Measurements from ENCODE around the gene ANAPC2.

ANAPC2 gene

GRCh38 chr9:137162505-137163364, 25.6 kb downstream of the ANAPC2 start:
- DNase-seq (ENCODE audit: low read depth in 2 of 2), result no peak

- no peak for DNase-seq (ENCODE audit: low read depth in 2 of 2)
Measured at GRCh38 chr9:137161558-137162486, 26.5 kb downstream of the ANAPC2 start.

GRCh38 chr9:137160716-137161557, 27.4 kb downstream of the ANAPC2 start:
- no peak for DNase-seq (ENCODE audit: low read depth in 2 of 2)

GRCh38 chr9:137160054-137160425, 28.3 kb downstream of the ANAPC2 start:
- no peak for DNase-seq (ENCODE audit: low read depth in 2 of 2)

- no peak for DNase-seq (ENCODE audit: low read depth in 2 of 2)
Measured at GRCh38 chr9:137159105-137160053, 29.0 kb downstream of the ANAPC2 start.

- no peak for DNase-seq (ENCODE audit: low read depth in 2 of 2)
Measured at GRCh38 chr9:137158625-137159024, 29.7 kb downstream of the ANAPC2 start.

- DNase-seq (ENCODE audit: low read depth in 2 of 2), result no peak
Measured at GRCh38 chr9:137157618-137158415, 30.5 kb downstream of the ANAPC2 start.

- peak in 1 of 2 donors; percentile 47 for DNase-seq (ENCODE audit: low read depth in 2 of 2)
Measured at GRCh38 chr9:137156567-137157375, 31.6 kb downstream of the ANAPC2 start.

GRCh38 chr9:137152844-137153405, 35.4 kb downstream of the ANAPC2 start:
- no peak for DNase-seq (ENCODE audit: low read depth in 2 of 2)

- DNase-seq (ENCODE audit: low read depth in 2 of 2), result peak; percentile 47 to 64
Measured at GRCh38 chr9:137150617-137151457, 37.5 kb downstream of the ANAPC2 start.

- no peak for DNase-seq (ENCODE audit: low read depth in 2 of 2)
Measured at GRCh38 chr9:137149942-137150616, 38.3 kb downstream of the ANAPC2 start.

- DNase-seq (ENCODE audit: low read depth in 2 of 2), result no peak
Measured at GRCh38 chr9:137149363-137149762, 39.0 kb downstream of the ANAPC2 start.

- DNase-seq (ENCODE audit: low read depth in 2 of 2), result no peak
Measured at GRCh38 chr9:137148661-137149060, 39.7 kb downstream of the ANAPC2 start.

- DNase-seq (ENCODE audit: low read depth in 2 of 2), result no peak
Measured at GRCh38 chr9:137148242-137148641, 40.1 kb downstream of the ANAPC2 start.

- DNase-seq (ENCODE audit: low read depth in 2 of 2), result no peak
Measured at GRCh38 chr9:137147793-137148160, 40.6 kb downstream of the ANAPC2 start.

- DNase-seq (ENCODE audit: low read depth in 2 of 2), result no peak
Measured at GRCh38 chr9:137147091-137147792, 41.1 kb downstream of the ANAPC2 start.
